Measurements from ENCODE around the gene PRKCB. TPM values are rescaled to one million over a fixed set of nuclear protein-coding genes. Genes with fewer than 3 reads are reported as not detected.

Gene PRKCB
- total RNA-seq, 1 experiment from 2014 or later, result not detected

GRCh38 chr16:24214992-24215391, 379.2 kb downstream of the PRKCB start:
- Mint-ChIP-seq H3K27me3 (ENCODE audit: insufficient read depth, unreplicated experiment) (peaks cover 78% of the 10 kb centered on the region), H3K27ac (ENCODE audit: low read depth, unreplicated experiment) (no peak overlapping the region), H3K4me3 (ENCODE audit: unreplicated experiment) (no peak overlapping the region), H3K9me3 (ENCODE audit: unreplicated experiment) (no peaks in the 10 kb centered on the region), H3K36me3 (ENCODE audit: insufficient read depth, unreplicated experiment) (no peaks in the 10 kb centered on the region), H3K4me1 (ENCODE audit: insufficient read depth, unreplicated experiment) (no peaks in the 10 kb centered on the region)
- no TSS peak for BruUV-seq (replicated peaks)
- ChIA-PET POLR2A (interaction anchor here (0.8 kb wide), 1 partner anchor 9 kb away, joined by 3 read pairs; no protein-coding TSS in a partner anchor), CTCF (interaction anchor here (1.4 kb wide), 1 partner anchor 38 kb away, joined by 6 read pairs; no protein-coding TSS in a partner anchor)
- no peak for TF ChIP-seq CTCF (IDR thresholded peaks at IDR 0.05; ENCODE audit: unreplicated experiment)
- intact Hi-C loops (cut with micrococcal nuclease), result no loop called here
- no peak for DNase-seq (ENCODE audit: unreplicated experiment)

GRCh38 chr16:24216961-24217360, 381.2 kb downstream of the PRKCB start:
- no peaks in the 10 kb centered on the region for H3K36me3 Mint-ChIP-seq (ENCODE audit: insufficient read depth, unreplicated experiment)
- no peak overlapping the region for H3K27ac Mint-ChIP-seq (ENCODE audit: low read depth, unreplicated experiment)
- BruUV-seq (replicated peaks), result no TSS peak
- ChIA-PET CTCF (interaction anchor here (0.5 to 0.7 kb wide), 3 partner anchors 145 to 449 kb away, joined by 3 read pairs; no protein-coding TSS in a partner anchor), POLR2A (interaction anchor here (0.7 kb wide), 1 partner anchor 32 kb away, joined by 3 read pairs; no protein-coding TSS in a partner anchor)
- peaks cover 59% of the 10 kb centered on the region for H3K27me3 Mint-ChIP-seq (ENCODE audit: insufficient read depth, unreplicated experiment)
- intact Hi-C loops (cut with micrococcal nuclease), result no loop called here
- no peak overlapping the region for H3K4me3 Mint-ChIP-seq (ENCODE audit: unreplicated experiment)
- no peaks in the 10 kb centered on the region for H3K4me1 Mint-ChIP-seq (ENCODE audit: insufficient read depth, unreplicated experiment)
- no peak for TF ChIP-seq CTCF (IDR thresholded peaks at IDR 0.05; ENCODE audit: unreplicated experiment)
- no peak for DNase-seq (ENCODE audit: unreplicated experiment)
- no peaks in the 10 kb centered on the region for H3K9me3 Mint-ChIP-seq (ENCODE audit: unreplicated experiment)

GRCh38 chr16:24217461-24217860, 381.7 kb downstream of the PRKCB start:
- Mint-ChIP-seq H3K36me3 (ENCODE audit: insufficient read depth, unreplicated experiment) (no peaks in the 10 kb centered on the region), H3K27me3 (ENCODE audit: insufficient read depth, unreplicated experiment) (peaks cover 57% of the 10 kb centered on the region), H3K4me3 (ENCODE audit: unreplicated experiment) (no peak overlapping the region), H3K4me1 (ENCODE audit: insufficient read depth, unreplicated experiment) (no peaks in the 10 kb centered on the region), H3K27ac (ENCODE audit: low read depth, unreplicated experiment) (no peak overlapping the region), H3K9me3 (ENCODE audit: unreplicated experiment) (no peaks in the 10 kb centered on the region)
- DNase-seq (ENCODE audit: unreplicated experiment), result no peak
- TF ChIP-seq CTCF (IDR thresholded peaks at IDR 0.05; ENCODE audit: unreplicated experiment), result no peak
- POLR2A ChIA-PET, result no interaction called here
- CTCF ChIA-PET, result interaction anchor here (0.5 to 0.7 kb wide), 3 partner anchors 146 to 450 kb away, joined by 3 read pairs; no protein-coding TSS in a partner anchor
- intact Hi-C loops (cut with micrococcal nuclease), result no loop called here
- BruUV-seq (replicated peaks), result no TSS peak

DNA sequence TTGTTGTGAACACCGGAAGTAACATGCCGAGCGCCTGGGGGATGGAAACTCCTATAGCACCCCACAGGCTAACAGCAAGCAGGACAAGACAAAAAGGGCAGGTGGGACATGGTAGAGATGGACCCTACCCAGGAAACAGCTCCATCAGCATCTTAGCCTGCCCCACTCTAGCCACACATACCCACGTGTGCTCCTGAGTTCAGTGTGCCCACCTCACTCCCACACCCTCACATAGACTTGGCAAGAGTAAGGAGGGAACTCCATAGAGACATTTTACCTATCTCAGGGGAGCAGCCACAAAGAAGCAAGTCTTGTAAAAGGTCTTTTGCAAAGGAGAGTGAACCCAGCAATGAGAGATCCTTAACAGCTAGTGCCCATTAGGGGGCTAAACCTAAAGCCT, 382.5 kb downstream of the PRKCB start:
- Mint-ChIP-seq H3K4me3 (ENCODE audit: unreplicated experiment) (no peak overlapping the region), H3K4me1 (ENCODE audit: insufficient read depth, unreplicated experiment) (no peaks in the 10 kb centered on the region), H3K27ac (ENCODE audit: low read depth, unreplicated experiment) (no peak overlapping the region), H3K9me3 (ENCODE audit: unreplicated experiment) (no peaks in the 10 kb centered on the region), H3K36me3 (ENCODE audit: insufficient read depth, unreplicated experiment) (no peaks in the 10 kb centered on the region), H3K27me3 (ENCODE audit: insufficient read depth, unreplicated experiment) (peaks cover 65% of the 10 kb centered on the region)
- ChIA-PET CTCF (no interaction called here), POLR2A (no interaction called here)
- no peak for TF ChIP-seq CTCF (IDR thresholded peaks at IDR 0.05; ENCODE audit: unreplicated experiment)
- intact Hi-C loops (cut with micrococcal nuclease), result no loop called here
- no peak for DNase-seq (ENCODE audit: unreplicated experiment)
- no TSS peak for BruUV-seq (replicated peaks)
